ENCODE results near the gene CRTC2.
A peak's percentile ranks its signal among the peaks of the same experiment; 100 is the strongest.
"Not testable (repeated sequence)": the region's sequence is repeated elsewhere in the genome, so short reads cannot be mapped to it uniquely, and the experiment has no call there.

The CRTC2 gene, protein sequence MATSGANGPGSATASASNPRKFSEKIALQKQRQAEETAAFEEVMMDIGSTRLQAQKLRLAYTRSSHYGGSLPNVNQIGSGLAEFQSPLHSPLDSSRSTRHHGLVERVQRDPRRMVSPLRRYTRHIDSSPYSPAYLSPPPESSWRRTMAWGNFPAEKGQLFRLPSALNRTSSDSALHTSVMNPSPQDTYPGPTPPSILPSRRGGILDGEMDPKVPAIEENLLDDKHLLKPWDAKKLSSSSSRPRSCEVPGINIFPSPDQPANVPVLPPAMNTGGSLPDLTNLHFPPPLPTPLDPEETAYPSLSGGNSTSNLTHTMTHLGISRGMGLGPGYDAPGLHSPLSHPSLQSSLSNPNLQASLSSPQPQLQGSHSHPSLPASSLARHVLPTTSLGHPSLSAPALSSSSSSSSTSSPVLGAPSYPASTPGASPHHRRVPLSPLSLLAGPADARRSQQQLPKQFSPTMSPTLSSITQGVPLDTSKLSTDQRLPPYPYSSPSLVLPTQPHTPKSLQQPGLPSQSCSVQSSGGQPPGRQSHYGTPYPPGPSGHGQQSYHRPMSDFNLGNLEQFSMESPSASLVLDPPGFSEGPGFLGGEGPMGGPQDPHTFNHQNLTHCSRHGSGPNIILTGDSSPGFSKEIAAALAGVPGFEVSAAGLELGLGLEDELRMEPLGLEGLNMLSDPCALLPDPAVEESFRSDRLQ

DNA sequence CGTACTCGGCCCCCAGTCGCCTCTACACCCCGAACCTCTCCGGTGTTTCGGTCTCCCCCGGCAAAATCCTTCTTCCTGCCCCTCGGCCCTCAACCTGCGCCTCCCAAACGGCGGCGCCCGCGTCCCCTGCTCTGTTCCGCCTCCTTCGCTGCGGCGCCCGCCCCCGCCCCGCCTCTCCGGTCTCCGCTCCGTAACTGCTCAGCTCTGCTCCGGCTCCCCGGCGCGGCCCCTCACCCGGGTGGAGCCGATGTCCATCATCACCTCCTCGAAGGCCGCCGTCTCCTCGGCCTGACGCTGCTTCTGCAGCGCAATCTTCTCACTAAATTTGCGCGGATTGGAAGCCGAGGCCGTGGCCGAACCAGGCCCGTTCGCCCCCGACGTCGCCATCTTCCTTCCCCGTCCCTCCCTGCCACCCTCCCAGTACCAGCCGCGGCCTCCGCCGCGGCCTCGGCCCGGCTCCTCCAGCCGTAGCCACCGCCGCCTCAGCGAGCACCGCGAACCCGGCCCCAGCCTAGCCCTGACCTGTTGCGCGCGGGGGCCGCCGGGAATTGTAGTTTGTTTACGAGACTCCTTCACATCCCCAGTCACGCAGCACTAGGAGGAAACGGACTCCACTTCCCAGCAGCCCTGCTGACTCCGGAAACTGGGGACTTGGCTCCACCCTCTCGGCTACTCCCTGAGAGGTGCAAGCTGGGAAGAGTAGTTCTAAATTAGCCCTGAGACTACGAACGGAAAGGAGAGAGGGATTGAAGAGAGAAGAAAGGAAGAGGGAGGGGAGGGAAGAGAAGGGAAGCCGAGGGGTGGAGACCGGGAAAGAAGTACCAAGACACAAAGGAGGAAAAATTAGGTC, at the start of gene CRTC2:
CRTC2 (minus strand) TSS at position 502 of the 850 bp plus-strand sequence; CDS start at position 387, 115 bp downstream.
- TF ChIP-seq, protein P1, sequence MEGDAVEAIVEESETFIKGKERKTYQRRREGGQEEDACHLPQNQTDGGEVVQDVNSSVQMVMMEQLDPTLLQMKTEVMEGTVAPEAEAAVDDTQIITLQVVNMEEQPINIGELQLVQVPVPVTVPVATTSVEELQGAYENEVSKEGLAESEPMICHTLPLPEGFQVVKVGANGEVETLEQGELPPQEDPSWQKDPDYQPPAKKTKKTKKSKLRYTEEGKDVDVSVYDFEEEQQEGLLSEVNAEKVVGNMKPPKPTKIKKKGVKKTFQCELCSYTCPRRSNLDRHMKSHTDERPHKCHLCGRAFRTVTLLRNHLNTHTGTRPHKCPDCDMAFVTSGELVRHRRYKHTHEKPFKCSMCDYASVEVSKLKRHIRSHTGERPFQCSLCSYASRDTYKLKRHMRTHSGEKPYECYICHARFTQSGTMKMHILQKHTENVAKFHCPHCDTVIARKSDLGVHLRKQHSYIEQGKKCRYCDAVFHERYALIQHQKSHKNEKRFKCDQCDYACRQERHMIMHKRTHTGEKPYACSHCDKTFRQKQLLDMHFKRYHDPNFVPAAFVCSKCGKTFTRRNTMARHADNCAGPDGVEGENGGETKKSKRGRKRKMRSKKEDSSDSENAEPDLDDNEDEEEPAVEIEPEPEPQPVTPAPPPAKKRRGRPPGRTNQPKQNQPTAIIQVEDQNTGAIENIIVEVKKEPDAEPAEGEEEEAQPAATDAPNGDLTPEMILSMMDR (IDR thresholded peaks at IDR 0.05; ENCODE audit: borderline replicate concordance, control extremely low read depth, extremely low read depth, insufficient read depth, missing control alignments), result peak; percentile 11
- DNase-seq (ENCODE audit: low spot score), result peak; percentile 98
- in situ Hi-C loops (cut with MboI; ENCODE audit: low sequenced_read_pairs, unreplicated experiment), result no loop called here

DNA sequence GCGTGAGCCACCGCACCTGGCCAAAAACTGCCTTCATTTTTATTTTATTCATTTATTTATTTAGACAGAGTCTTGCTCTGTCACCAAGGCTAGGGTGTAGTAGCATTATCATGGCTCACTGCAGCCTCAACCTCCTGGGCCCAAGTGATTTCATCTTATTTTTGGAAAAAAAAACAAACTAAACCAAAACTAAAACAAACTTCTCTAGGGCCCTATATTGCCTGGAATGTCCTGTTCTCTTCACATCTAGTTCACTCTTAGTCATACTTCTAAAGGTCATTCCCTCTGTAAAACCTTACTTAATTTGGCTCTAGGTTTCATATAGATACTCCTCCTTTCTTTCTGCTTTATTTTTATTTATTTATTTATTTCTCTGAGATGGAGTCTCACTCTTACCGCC, 47.7 kb upstream of the CRTC2 start:
- TF ChIP-seq, protein P1 (IDR thresholded peaks at IDR 0.05; ENCODE audit: borderline replicate concordance, control extremely low read depth, extremely low read depth, insufficient read depth, missing control alignments), result no peak
- in situ Hi-C loops (cut with MboI; ENCODE audit: low sequenced_read_pairs, unreplicated experiment), result no loop called here
- DNase-seq (ENCODE audit: low spot score), result no peak

DNA sequence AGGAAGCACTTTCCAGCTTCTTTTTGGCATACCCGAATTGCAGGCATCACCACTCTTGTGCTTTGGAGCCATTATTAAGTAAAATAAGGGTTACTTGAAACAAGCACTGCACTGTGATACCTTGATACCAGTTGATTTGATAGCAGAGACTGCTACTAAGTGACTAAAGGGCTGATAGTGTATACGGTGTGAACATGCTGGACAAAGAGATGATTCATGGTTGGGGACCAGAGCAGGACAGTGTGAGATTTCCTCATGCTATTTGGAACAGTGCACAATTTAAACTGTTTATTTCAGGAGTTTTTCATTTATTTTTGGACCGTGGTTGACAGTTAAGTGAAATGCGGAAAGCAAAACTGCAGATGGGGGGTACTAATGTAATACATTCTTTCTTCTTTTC, 42.0 kb upstream of the CRTC2 start:
- in situ Hi-C loops (cut with MboI; ENCODE audit: low sequenced_read_pairs, unreplicated experiment), result no loop called here

DNA sequence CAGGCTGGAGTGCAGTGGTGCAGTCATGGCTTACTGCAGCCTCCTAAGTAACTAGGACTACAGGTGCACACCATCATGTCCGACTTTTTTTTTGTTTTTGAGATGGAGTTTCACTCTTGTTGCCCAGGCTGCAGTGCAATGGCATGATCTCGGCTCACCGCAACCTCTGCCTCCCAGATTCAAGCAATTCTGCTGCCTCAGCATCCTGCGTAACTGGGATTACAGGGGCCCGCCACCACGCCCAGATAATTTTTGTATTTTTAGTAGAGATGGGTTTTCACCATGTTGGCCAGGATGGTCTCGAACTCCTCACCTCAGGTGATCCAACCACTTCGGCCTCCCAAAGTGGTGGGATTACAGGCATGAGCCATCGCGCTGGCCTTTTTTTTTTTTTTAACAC, 38.5 kb upstream of the CRTC2 start:
- in situ Hi-C loops (cut with MboI; ENCODE audit: low sequenced_read_pairs, unreplicated experiment); DNase-seq (ENCODE audit: low spot score): not testable (repeated sequence)

More for the DNA sequence above, 42.0 kb upstream of the CRTC2 start:
- TF ChIP-seq, protein P1 (IDR thresholded peaks at IDR 0.05; ENCODE audit: borderline replicate concordance, control extremely low read depth, extremely low read depth, insufficient read depth, missing control alignments), result no peak
- no peak for DNase-seq (ENCODE audit: low spot score)

DNA sequence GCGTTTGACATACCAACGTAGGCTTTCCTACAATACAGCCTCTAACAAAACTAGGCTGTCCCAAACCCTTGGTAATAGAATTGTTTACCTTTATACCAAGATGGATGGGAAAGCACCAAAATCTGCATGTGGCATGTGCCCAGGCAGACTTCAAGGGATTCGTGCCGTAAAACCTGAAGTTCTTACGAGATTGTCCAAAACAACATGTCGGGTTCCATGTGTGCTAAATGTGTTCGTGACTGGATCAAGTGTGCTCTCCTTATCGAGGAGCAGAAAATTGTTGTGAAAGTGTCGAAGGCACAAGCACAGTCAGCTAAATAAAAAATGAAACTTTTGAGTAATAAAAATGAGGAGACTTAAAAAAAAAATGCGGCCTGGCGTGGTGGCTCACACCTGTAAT, 37.2 kb upstream of the CRTC2 start:
- in situ Hi-C loops (cut with MboI; ENCODE audit: low sequenced_read_pairs, unreplicated experiment), result no loop called here
- TF ChIP-seq, protein P1 (IDR thresholded peaks at IDR 0.05; ENCODE audit: borderline replicate concordance, control extremely low read depth, extremely low read depth, insufficient read depth, missing control alignments), result no peak
- no peak for DNase-seq (ENCODE audit: low spot score)

DNA sequence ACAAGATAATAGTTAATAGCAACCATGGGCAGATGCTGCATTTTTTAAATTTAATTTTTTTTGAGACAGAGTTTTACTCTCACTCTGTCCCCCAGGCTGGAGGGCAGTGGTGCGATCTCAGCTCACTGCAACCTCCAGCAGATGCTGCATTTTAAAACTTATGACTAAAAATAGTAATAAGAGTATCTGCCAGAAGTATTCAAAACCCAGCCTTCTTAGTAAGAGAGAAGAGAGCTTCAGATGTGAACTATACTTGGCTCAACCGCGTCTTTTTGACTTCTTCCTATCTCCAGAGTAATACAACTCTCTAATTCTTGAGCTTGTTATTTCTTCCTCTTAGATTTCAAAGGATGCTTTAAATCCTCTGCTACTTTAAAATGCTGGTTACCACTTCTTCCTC, 36.8 kb upstream of the CRTC2 start:
- TF ChIP-seq, protein P1 (IDR thresholded peaks at IDR 0.05; ENCODE audit: borderline replicate concordance, control extremely low read depth, extremely low read depth, insufficient read depth, missing control alignments), result no peak
- in situ Hi-C loops (cut with MboI; ENCODE audit: low sequenced_read_pairs, unreplicated experiment), result no loop called here
- DNase-seq (ENCODE audit: low spot score), result no peak

All from GM13976 (cell line).